HCT116 (cell line): ENCODE data around the gene PPM1D.

Experiments used
- EZH2 ChIP-seq: fragments of 200-600 bp; sonication (generic); IDR thresholded peaks from 2 replicates; pipeline ENCODE4 v1.6.1; 2017; ENCODE audit warnings: antibody characterized with exemption, mixed run types
- EZH2phosphoT487 ChIP-seq: fragments of 200-600 bp; IDR thresholded peaks from 2 replicates; pipeline ENCODE4 v1.6.1; 2018; ENCODE audit warnings: antibody characterized with exemption, borderline replicate concordance
- TCF7L2 ChIP-seq: IDR thresholded peaks from 2 replicates; pipeline ENCODE4 v1.7.0; 2011; ENCODE audit warnings: borderline replicate concordance, inconsistent platforms; ENCODE audit not compliant: insufficient read depth, insufficient read length; ENCODE audit errors: extremely low read depth

- TF ChIP-seq EZH2, result no peak
- no peak for TF ChIP-seq TCF7L2
- no peak for TF ChIP-seq EZH2phosphoT487
These were observed 2.9 kb downstream of the PPM1D start for GRCh38 chr17:60602871-60603270.
